Activated CD4-positive, CD25-positive, alpha-beta regulatory T cell treated with anti-CD3 and anti-CD28 coated beads, Interleukin-2, amount 50 U/mL, for 24 hours (primary cell): ENCODE measurements around the gene LRG1.

Experiments
- ATAC-seq, 2 donors: fragments of 150-1000 bp; cut with Tn5 transposase; one replicate each; pipeline ENCODE4 v1.10.0; 2021; ENCODE audit warnings: mild to moderate bottlenecking in 1 of 2, moderate library complexity in 1 of 2

LRG1 gene

DNA sequence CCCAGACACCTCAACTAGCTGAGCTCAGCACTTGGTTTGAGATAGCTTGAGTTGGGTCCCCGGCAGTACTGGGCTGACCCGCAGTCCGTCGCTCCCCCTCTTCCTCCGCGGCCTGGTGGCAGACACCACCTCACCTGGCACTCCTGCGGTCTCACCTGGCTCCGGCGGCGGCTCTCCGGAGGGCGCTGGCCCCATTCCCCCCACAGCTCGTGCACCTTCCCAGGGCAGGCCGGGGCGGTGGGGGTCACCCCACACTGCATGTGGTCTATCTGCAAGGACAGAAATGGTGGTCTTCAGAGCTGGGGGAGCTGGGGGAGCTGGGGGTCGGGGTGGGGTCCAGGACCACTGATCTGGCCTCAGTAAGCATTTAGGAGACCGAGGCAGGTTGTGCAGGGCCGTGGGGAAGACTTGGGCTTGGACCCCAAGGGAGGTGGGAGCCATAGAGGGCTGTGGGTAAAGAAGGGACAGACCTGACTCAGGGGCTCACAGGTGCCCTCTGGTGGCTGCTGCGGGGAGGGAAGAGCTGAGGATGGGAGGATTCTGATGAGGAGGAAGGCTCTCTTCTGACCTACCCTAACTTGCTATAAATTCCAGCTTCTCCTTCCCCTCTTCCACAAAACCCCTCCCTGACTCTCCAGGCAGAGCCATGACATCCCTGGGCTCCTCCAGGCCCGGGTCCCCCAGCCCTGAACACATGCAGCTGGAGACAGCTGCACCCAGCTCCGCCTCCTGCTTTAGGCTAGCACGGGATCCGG lies 14.9 kb downstream of the LRG1 start:
- peak; percentile 58 to 80 for ATAC-seq

DNA sequence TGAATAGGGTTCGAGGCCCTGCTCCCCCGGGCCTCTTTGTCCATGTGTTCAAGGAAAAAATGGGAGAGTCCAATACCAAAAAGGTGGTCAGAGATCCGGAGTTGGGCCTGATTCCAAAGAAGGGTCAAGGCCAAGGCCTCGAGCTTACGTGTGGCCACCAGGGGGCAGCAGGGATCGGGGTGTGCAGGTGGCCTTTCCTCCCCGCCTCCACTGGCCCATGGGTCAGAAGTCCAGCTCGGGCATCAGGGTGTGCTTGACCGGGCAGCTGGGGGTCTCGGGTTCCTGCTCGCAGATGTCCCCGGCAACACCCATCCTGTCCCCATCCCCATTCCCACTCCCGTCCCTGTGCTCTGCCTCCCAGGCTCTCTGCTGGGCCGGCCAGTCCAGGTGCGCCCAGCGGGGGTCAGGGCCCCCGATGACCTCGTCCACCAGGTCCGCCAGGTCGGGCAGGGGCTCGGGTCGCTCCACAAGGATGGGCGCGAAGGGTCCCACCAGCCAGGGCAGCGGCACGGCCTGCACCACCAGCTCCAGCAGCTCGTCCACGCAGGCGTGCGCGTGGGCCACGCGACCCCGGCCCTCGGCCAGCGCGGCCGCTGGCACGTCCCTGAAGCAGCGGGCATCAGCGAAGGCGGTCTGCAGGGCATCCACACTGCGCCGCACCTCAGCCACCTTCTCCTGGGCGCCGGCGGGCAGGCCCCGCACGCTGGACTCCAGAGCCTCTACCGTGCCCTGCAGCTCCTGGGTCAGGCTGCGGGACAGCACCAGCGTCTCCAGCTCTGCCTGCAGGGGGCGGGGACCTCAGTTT lies 16.3 kb downstream of the LRG1 start:
- ATAC-seq: no peak

DNA sequence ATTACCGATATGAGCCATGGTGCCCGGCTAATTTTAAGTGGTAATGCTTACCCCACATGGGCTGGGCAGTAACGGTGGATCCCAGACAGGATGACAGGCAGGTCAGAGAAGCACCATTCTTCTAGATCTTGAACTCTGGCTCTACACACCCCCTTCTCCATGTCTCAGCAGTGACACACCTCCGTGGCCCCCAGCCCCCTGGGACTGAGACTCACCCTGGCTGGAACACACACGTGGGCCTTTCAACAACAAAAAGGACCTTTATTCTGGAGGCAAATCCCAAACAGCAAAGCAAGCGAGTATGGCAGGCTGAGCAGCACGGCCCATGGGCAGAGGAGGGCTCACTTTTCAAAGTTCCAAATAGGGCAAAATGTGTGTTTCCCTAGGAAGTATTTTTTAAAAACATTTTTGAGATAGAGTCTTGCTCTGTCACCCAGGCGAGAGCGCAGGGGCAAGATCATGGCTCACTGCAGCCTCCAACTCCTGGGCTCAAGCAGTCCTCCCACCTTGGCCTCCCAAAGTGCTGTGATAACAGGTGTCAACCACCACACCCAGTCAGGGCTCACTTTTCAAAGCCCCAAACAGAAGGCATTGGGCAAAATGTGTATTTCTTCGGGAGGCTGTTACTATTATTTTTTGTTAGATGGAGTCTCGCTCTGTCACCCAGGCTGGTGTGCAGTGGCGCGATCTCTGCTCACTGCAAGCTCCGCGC lies 17.4 kb downstream of the LRG1 start:
- no peak for ATAC-seq

DNA sequence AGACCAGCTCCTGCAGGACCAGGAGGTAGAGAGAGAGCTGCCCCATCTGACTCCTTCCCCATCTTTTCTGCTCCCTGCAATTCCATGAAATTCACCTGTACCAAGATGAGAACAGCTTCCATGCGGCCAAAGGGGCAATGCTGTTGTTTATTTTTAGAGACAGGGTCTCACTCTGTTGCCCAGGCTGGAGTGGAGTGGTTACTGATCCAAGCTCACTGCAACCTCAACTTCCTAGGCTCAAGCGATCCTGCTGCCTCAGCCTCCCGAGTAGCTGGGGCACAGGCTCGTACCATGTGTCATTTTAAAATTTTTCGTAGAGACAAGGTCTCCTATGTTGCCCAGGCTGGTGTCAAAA lies 18.0 kb downstream of the LRG1 start:
- no peak for ATAC-seq

DNA sequence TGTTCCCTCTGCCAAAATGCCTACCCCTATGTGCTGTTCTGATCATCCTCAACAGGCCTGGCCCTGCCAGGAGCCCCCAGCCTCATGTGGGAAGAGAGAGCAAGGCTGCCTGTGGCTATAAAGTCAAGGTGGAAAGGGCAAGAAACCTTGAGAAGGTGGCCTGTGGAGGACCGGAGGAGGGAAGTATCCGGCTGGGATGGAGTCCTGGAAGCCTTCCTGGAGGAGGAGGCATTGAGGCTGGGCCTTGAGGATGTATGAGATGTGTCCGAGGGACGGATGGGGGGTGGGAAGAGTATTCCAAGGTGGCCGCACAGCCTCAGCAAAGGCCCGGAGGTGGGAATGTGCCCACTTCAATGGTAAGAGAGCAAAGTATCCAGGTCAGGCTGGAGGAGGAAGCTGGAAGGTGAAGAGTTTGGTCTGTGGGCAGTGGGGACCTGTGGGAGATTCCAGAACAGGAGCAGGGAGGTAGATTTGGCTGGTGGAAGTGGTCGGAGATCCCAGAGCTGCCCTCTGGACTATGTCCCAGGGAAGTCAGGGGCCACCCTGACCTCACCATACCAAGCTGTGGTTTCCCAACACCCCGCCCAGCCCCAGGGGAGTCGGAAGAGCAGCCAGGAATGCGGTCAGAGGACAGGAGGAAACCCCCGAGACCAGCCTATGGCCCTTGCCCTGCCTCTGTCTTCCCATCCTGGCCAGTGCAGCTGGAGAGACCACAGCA lies 18.5 kb downstream of the LRG1 start:
- ATAC-seq: no peak

DNA sequence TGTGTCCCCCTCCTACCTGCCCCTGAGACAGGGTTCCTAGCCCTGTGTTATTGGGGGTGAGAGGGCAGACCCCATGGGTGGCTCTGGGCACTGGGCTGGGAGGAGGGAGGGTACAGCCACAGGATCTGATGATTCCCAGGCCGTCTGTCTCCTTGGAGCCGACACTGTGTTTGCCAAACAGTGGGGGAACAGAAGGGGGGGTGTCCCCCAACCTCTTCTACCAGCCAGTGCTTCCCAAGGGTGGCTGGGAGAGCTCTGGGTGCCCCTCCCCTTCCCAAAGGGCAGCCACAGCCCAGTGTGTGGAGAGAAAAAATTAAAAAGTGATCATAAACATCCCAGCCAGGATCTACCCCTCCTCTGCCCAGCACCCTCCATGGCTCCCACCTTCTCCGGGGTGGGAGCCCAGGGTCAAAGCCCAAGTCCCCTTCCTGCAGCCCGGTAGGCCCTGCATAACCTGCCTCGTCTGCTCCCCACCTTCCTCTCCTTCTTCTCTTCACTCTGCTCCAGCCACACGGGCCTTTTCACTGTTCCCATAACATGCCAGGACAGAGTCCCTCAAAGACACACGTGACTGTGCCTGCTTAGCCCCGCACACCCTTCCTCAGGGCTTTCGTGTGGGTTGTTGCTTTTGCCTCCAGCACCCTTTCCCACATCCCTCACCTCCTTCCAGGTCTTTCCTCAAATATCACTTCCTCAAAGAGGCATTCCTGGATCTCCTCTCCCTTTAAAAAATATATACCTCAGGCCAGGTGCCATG lies 20.1 kb downstream of the LRG1 start:
- no peak for ATAC-seq

DNA sequence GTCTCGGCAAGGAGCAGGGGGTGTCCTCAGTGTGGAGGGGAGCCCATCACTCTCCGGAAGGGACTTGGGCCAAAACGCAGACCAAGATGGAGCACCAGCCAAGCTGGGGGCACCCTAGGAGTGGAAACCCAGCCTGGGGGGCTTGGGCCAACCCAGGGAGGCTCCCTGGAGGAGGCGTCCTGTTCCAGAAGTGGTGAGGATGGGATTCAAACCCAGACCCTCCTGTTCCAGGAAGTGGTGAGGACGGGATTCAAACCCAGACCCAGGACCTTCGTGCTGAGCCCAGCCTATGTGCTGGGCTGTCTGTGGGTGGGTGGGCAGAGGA lies 20.7 kb downstream of the LRG1 start:
- ATAC-seq: no peak

DNA sequence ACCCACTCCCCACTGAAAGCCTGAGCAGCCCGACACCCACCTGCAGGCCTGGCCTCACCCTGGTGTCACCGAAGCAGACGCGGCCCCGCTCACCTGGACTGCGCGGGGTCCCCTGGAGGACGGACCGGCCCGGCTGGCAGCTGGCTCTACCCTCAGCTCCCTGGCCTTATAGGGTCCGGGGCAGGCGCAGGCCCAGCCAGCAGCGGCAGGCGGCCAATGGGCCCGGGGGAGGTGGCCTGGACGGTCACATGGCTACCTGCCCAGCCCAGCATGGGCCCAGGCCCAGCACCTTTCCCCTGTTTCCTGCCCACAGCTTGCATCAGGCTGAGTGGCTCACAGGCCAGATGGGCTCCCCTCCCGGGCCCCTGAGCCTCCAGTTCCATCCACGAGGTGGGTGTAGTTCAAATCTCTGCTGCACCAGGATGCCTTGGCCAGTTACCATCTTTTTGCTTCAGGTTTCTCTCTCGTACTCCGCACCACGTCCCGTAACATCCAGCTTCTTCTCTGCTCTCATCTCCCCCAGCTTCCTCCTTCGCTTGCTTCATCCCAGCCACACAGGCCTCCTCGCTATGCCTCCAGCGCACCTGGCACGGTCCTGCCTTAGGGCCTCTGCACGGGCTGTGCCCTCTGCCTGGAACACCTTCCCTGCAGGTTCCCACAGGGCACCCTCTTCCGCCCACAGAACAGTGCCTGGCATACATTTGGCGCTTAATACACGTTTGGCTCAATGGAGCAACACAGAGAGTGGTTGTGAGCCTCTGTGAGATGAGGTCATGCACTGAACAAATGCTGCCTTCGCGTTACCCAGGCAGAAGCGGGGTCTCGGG lies 21.3 kb downstream of the LRG1 start, which contains the start of gene PLIN4:
Gene PLIN4, minus strand, starts transcription at position 142 of the 827 bp plus-strand sequence. CDS start 214 bp downstream, outside the sequence.
- no peak for ATAC-seq

DNA sequence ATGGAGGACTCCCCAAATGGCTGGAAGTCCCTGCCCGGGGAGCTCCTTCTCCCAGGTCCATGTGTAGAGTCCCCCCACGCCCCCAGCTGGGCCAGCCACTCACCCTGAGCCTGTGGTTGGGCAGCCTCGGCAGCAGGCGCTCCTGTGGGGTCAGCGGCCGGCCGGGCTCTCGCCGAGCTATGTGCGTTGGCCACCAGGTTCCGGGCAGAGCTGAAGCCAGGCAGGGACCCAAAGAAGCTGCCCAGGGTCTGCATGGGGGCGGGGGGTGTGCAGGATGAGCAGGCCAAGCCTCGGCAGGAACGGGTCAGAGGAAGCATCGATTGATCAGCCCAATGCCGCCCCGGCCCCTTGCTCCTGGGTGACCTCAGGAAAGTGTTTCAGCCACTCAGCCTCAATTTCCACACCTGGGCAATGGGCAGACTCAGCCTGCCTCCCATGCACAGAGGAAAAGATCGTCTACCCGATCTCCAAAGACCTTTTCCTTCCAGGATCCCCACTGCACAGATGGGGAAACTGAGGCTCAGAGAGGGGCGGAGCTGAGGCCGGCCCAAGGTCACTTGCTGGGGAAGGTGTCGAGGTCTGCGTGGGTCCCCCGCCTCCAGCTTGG lies 22.3 kb downstream of the LRG1 start:
- ATAC-seq: no peak

DNA sequence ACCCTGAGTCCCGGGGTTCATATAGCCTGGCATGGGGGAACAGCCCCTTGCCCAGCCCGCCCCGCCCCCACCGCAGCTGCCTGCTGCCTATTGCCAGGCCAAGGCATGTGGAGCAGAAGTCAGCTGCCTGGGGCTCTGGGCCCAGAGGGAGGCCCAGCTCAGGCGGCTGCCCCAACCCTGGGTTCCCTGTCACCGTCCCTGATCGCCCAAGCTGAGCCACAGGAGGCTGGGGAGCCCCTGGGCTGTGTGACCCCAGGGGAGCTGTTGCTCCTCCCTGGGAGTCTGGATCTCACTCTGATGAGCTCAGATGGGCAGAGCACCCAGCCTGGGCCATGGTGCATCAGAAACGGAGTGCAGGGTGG lies 22.9 kb downstream of the LRG1 start:
- no peak for ATAC-seq

DNA sequence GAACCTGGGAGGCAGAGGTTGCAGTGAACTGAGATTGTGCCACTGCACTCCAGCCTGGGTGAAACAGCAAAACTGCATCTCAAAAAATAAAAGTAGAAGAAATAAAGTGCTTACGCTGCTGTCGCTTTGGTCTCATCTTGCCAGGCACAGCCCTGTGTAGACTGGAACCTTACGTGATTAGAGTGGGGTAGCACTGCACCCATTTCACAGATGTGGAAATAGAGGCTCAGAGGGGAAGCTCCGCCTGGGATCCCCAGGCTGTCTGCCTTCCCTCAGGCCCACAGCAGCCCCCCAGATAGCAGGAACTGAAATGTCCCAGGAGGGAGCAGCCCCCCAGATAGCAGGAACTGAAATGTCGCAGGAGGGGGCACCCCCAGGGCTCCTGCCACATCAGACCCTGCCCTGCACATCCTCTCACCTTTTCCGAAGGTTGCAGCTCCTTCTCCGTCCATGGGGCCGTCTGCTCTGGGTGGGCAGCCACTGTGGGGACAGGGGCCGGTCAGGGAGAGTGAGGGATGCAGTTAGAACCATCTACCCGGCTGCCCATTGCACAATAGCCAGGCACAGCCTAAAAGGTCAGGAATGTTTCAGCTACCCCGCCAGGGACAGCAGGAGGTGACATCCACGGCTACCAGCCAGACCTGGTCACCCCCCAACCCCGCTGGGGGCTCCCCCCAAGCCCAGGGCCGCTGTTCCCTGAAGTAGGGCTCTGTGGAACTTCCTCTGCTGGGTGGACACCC lies 23.5 kb downstream of the LRG1 start:
- no peak for ATAC-seq

DNA sequence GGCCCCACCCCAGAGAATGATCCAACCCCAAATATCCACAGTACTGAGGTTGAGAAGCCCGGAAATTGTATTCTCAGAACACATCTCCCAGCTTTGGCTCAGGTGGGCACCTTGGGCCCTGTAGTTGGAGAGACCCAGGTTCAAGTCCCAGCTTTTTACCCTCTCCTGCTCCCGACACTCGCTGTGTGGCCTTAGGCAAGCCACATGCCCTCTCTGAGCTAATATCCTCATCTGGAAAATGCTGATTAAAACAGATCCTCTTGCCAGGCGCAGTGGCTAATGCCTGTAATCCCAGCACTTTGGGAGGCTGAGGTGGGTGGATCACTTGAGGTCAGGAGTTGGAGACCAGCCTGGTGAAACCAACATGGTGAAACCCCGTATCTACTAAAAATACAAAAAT lies 24.1 kb downstream of the LRG1 start:
- ATAC-seq: no peak

DNA sequence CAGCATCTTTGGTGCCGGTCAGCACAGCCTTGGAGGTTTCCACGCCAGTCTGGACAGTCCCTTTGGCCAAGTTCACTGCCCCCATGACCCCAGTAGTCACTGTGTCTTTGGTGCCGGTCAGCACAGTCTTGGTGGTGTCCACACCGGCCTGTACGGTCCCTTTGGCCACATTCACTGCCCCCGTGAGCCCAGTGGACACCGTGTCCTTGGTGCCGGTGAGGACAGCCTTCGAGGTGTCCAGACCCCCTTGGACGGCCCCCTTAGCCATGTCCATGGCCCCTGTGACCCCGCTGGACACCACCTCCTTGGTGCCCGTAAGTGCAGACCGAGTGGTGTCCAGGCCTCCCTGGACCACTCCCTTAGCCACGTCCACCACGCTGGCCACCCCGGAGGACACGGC lies 26.6 kb downstream of the LRG1 start:
- ATAC-seq: no peak

DNA sequence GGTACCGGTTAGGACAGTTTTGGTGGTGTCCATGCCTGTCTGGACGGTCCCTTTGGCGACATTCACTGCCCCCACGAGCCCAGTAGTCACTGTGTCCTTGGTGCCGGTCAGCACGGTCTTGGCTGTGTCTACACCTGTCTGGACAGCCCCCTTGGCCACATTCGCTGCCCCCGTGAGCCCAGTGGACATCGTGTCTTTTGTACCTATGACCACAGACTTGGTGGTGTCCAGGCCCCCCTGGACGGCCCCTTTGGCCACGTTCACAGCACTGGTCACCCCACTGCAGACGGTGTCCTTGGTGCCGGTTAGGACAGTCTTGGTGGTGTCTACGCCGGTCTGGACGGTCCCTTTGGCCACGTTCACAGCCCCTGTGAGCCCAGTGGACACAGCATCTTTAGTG lies 27.8 kb downstream of the LRG1 start:
- ATAC-seq: no peak

DNA sequence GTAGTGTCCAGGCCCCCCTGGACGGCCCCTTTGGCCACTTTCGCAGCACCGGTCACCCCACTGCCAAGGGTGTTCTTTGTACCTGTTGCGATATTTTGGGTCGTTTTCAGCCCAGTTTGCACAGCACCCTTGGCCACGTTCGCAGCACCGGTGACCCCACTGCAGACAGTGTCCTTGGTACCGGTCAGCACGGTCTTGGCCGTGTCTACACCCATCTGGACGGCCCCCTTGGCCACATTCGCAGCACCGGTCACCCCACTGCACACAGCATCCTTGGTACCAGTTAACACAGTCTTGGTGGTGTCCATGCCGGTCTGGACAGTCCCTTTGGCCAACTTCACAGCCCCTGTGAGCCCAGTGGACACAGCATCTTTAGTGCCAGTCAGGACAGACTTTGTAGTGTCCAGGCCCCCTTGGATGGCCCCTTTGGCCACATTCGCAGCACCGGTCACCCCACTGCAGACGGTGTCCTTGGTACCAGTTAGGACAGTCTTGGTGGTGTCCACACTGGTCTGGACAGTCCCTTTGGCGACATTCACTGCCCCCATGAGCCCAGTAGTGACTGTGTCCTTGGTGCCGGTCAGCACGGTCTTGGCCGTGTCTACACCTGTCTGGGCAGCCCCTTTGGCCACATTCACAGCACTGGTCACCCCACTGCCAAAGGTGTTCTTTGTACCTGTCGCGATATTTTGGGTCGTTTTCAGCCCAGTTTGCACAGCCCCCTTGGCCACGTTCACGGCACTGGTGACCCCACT lies 28.4 kb downstream of the LRG1 start:
- no peak for ATAC-seq

DNA sequence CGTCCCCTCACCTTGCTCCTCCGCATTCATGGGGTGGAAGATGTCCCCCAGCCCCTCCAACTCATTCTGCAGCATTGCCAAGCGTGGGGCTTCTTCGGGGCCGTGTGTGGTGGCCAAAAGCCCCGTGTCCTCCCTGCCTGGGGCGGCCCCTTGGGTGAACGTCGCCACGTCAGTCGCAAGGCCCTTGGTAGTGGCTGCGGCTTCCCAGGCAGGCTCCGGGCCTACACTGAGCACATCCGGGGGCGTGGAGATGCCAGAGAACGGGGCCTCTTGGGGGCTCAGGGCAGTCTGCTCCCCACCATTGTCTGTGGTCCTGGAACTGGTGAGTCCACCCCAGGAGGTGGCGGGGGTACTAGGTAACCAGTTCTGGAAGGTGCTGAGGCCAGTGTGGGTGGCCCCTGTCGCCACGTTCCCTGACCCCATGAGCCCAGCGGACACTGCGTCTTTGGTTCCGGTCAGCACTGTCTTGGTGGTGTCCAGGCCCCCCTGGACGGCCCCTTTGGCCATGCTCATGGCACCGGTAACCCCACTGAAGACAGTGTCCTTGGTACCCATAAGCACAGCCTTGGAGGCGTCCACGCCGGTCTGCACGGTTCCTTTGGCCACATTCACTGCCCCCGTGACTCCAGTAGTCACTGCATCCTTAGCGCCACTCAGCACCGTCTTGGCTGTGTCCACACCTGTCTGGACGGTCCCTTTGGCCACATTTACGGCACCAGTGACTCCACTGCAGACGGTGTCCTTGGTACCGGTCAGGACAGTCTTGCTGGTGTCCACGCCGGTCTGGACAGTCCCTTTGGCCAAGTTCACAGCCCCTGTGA lies 29.2 kb downstream of the LRG1 start:
- no peak for ATAC-seq

DNA sequence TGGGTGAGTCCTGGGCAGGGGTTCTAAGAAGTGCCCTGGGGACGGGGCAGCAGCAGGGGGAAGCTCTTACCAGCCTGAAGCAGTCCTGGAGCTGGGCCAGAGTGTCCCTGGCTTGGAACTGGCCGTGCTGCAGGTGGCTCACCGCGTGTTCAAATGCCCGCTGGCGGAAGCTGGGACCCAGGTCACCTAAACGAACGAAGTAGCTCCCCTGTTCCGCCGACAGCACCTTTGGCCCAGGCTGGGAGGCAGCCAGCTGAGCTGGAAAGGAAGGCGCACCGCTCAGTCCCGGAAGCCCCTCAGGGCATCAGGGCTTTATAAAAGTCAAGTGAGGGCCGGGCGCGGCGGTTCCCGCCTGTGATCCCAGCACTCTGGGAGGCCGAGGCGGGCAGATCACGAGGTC lies 31.1 kb downstream of the LRG1 start:
- no peak for ATAC-seq

DNA sequence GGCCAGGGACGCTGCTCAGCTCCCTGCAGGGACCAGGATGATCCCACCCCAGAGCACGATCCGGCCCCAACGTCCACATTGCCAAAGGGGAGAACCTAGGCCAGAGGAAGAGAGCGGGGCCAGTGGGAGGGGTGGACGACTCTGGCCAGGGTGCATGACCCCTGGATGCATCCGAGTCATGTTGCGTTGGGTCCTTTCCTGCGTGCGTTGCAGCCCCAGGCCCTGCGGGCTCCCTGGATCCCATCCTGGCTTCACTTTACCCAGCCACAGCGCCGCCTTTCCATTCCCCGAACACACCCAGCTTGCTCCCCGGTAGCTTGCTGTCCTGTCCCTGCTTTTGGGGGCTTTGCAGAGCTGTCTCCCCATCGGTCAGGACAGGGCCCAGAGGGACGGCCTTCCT lies 32.0 kb downstream of the LRG1 start:
- no peak for ATAC-seq

DNA sequence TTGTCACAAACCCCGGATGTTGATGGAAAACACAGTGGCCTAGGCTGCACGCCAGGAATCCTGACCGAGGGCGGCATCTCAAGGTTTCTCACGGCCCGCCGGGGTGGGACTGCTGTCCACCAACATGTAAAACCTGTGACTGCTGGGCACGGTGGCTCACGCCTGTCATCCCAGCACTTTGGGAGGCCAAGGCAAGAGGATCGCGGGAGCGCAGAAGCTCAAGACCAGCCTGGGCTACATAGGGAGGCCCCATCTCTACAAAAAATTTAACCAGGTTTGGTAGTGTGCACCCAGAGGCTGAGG lies 32.7 kb downstream of the LRG1 start:
- no peak for ATAC-seq
